Measurements from ENCODE around the gene INPP4A. TPM values are rescaled to one million over a fixed set of nuclear protein-coding genes. Genes with fewer than 3 reads are reported as not detected.
"Not testable (repeated sequence)": the region's sequence is repeated elsewhere in the genome, so short reads cannot be mapped to it uniquely, and the experiment has no call there.

The INPP4A gene
- total RNA-seq, result 52.8 TPM

DNA sequence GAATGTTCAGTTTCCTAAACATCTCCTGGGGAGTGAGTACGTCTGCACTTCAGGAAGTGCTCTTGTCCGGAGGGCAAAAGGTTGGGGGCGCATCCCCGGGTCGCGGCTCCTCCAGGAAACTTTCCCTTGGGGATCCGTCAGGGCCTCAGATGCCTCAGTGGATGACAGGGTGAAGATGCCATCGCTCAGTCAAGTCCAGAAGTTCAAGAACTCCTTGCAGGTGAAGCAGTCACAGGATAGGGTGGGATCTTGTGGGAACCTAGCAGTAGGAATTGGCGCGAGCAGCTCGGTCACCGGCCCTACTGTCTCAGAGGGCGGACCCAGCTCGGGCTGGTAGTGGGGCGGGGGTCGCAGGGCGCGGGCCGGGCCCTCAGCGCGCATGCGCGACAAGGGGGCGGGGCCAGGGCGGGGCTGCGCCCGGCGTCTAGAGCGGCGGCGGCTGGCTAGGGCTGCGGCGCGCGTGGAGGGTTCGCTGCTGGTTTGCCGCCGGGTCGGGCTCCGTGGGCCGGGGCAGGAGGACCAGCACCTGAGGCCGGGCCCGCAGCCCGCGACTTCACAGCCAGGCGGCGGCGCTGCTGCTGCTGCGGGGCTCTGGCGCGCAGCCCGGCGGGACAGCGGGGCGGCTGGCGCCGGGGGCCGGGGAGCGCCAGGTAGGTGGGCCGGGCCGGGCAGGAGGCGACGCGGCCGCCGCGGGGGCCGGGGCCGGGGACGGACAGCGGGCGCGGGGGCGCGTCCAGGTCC is at the start of gene INPP4A:
TSS of gene INPP4A (plus strand) at position 423 of the 741 bp plus-strand sequence. CDS start 75,191 bp downstream, outside the sequence.
- peak; percentile 76 to 85 (median 84) for DNase-seq (ENCODE audit: low read depth in 2 of 3, low spot score in 2 of 3)

DNA sequence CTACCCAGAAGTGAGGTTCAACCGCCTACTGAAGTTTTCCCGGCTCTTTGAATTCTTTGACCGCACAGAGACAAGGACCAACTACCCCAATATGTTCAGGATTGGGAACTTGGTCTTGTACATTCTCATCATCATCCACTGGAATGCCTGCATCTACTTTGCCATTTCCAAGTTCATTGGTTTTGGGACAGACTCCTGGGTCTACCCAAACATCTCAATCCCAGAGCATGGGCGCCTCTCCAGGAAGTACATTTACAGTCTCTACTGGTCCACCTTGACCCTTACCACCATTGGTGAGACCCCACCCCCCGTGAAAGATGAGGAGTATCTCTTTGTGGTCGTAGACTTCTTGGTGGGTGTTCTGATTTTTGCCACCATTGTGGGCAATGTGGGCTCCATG is 48.7 kb upstream of the INPP4A start:
- no peak for DNase-seq (ENCODE audit: low read depth in 2 of 3, low spot score in 2 of 3)

DNA sequence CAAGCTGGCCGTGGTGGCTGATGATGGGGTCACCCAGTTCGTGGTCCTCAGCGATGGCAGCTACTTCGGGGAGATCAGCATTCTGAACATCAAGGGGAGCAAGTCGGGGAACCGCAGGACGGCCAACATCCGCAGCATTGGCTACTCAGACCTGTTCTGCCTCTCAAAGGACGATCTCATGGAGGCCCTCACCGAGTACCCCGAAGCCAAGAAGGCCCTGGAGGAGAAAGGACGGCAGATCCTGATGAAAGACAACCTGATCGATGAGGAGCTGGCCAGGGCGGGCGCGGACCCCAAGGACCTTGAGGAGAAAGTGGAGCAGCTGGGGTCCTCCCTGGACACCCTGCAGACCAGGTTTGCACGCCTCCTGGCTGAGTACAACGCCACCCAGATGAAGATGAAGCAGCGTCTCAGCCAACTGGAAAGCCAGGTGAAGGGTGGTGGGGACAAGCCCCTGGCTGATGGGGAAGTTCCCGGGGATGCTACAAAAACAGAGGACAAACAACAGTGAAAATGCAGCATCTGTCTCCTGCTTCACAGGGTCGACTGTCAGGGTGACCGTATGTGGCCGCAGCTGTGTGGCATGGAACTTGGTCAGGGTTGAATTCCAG is 47.8 kb upstream of the INPP4A start:
- DNase-seq (ENCODE audit: low read depth in 2 of 3, low spot score in 2 of 3), result no peak

DNA sequence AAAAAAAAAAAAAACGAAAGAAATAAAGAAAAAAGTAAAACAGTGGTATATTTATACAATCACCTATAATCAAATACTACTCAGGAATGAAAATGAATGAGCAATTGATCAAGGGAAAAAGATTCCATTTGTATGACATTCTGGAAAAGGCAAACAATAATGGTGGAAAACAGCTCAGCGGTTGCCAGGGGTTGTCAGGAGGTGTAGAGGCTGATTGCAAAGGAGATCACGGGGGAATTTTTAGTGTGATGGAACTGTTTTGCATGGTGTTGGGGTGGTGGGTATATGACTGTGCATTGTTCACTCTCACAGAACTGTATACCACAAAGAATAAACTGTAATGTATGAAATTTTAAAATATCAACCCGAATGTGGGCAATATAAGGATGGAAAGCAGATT is 45.5 kb upstream of the INPP4A start:
- DNase-seq (ENCODE audit: low read depth in 2 of 3, low spot score in 2 of 3), result no peak

DNA sequence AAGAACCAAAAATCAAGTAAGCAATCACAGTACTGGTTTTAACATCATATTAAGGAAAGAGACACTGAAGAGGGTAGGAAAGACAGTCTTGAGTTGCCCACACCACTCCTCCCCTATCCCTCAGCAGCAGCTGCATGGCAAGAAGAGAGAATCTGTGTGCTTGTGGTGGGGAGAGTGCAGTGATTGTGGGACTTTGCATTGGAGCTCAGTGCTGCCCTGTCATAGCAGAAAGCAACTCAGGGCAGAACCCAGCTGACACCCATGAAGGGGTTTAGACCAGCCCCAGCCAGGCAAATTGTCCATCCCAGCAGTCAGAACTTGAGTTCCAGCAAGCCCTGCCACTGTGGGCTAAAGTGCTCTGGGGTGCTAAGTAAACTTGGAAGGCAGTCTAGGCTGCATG is 40.8 kb upstream of the INPP4A start:
- no peak for DNase-seq (ENCODE audit: low read depth in 2 of 3, low spot score in 2 of 3)

DNA sequence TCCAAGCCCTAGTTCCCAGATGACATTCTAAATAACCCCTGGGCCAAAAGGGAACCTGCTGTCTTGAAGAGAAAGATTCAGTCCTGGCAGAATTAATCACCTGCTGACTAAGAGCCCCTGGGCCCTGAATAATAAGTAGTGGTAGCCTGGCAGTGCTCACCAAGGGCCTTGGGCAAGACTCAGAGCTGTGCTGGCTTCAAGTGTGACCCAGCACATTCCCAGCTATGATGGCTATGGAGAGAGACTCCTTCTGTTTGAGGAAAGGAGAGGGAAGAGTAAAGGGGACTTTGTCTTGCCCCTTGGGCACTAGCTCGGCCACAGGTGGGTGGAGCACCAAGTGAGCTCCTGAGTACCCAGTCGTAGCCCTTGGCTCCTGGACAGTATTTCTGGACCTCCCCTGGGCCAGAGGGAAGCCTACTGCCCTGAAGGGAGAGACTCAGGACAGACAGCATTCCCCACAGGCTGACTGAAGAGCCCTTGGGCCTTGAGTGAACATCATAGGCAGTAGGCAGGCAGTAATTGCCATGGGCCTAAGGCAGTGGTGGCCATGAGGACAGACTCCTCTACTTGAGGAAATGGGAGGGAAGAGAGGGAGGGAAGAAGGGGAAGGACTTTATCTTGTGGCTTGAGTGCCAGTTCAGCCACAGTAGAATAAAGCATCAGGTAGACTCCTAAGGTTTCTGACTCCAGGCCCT is 40.0 kb upstream of the INPP4A start:
- no peak for DNase-seq (ENCODE audit: low read depth in 2 of 3, low spot score in 2 of 3)

DNA sequence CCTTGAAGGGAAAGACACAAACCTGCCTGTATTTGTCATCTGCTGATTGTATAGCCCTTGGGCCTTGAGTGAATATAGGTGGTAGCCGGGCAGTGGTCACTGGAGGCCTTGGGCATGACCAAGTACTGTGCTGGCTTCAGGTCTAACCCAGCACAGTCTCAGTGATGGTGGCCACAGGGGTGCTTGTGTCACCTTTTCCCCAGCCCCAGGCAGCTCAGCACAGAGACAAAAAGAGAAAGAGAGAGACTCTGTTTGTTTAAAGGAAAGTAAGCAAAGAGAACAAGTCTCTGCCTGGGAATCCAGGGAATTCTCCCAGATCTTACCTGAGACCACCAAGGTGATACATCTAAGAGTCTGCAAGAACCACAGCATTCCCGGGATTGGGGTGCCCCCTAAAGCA is 39.4 kb upstream of the INPP4A start:
- DNase-seq (ENCODE audit: low read depth in 2 of 3, low spot score in 2 of 3), result no peak

DNA sequence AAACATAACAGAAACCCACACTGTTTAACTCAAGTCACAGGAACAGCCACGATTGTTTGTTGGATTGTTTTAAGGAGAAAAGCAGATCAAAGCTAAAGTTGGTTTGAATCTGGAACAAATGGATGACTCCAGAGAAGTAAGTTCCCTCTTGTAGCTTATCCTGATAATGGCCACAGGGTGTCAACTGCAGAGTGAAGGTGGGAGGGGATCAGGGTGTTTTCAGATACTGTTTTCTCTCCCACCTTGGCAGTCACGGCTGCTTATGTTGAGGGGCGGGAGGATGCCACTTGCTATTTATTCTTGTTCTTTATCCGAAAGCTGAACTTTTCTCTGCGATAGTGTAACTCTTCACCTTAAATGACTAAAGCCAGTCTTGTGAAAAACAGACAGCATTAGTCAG is 36.5 kb upstream of the INPP4A start:
- no peak for DNase-seq (ENCODE audit: low read depth in 2 of 3, low spot score in 2 of 3)

DNA sequence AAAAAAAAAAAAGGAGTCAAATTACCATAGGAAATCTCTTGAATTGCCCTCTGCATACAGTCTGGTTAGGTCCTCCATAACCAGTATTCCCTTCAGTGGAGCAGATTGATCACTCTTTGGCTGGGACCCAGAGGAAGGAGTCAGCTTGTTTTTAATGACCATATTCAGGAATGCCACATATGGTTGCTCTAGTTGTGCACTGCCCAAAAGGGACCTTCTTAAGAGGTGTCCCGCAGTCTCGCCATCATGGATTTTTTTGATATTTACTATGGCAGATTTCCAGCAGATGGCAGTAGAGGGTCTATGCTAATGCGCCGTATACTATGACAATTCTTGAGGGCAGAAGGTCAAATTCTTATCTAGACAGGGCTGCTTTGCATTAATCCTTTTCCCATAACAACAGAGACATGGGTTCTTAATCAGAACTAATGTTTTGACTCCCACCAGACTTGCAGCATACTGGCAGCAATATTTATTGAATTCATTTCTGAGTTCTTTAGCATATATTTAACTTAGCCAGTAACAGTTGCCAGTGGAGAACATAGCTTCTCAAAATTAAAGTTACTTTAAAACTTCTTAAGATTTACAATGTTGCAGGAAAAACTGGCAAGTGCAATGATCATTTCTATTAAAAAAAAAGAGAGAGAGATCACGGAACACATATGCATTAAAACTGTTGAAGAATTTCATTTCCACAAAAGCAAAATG is 31.8 kb upstream of the INPP4A start:
- peak; percentile 66 to 86 (median 72) for DNase-seq (ENCODE audit: low read depth in 2 of 3, low spot score in 2 of 3)

DNA sequence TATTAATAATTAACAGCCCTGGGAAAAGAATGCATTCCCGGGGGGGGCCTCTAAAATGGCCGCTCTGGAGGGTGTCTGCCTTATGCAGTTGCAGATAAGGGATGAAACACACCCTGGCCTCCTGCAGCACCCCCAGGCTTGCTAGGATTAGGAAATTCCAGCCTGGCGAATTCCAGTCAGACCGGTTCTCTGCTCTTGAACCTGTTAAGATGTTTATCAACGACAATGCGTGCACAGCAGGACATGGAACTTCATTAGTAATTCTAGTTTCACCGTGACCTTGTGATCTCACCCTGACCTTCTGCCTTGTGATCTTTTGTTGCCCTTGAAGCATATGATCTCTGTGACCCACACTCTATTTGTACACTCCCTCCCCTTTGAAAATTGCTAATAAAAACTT is 30.4 kb upstream of the INPP4A start:
- DNase-seq (ENCODE audit: low read depth in 2 of 3, low spot score in 2 of 3), result not testable (repeated sequence)

DNA sequence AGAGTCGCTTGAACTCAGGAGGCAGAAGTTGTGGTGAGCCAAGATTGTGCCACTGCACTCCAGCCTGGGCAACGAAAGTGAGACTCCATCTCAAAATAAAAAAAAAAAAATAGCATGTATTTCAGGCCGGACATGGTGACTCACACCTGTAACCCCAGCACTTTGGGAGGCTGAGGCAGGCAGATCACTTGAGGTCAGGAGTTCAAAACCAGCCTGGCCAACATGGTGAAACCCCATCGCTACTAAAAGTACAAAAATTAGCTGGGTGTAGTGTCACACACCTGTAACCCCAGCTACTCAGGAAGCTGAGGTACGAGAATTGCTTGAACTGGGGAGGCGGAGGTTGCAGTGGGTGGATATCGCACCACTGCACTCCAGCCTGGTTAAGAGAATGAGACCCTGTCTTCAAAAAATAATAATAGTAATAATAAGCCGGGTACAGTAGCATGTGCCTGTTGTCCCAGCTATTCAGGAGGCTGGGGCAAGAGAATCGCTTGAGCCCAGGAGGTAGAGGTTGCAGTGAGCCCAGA is 28.9 kb upstream of the INPP4A start:
- DNase-seq (ENCODE audit: low read depth in 2 of 3, low spot score in 2 of 3), result not testable (repeated sequence)

DNA sequence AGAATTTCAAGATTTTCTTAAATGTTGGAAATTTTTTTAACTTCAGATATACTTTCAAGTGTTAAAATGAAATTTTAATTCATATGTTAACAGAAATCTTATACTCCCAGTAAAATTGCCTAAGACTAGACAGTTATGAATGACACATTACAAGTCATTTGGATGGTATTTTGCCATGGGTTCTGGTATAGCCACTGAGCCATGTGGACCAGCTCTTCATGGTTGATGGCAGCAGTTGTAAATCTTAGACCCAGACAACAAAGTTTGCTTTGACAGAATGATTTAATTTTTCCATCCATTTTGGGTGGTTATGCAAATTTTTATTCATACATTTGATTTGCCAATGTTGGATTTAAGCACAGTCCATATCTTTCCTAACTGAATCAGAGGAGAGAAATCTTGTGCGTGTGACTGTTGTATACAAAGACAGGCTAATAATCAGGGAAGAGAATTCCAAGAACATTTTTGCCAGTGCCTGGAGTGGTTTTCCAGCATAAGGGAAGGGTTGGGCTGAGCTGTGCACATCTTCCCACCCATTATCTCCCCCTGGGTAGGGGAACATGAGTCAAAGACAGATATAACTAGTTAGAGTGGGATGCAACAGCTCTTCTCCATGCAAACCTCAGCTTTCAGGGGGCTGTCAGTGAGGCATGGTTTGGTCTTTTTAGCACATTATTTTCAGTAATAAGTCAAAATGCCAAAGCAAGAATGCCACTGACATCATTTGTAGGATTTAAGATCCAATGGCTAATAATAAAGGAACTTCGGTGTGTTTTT is 28.1 kb upstream of the INPP4A start:
- no peak for DNase-seq (ENCODE audit: low read depth in 2 of 3, low spot score in 2 of 3)

DNA sequence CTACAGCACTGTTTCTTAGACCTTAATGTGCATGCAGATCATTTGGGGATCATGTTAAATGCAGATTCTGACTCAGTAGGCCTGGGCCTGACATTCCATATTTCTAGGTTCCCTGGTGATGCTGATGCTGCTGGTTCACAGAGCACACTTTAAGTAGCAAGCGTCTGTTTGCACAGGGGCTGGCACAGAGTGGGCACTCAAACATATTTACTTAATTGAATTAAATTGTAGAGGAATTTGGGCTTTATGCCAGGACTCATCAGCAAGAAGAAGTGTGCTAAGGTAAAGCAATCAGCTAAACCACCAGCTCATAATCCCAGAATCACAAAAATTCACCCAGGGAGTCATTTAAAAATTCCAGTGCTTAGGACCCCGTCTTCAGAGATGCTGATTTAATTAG is 25.1 kb upstream of the INPP4A start:
- no peak for DNase-seq (ENCODE audit: low read depth in 2 of 3, low spot score in 2 of 3)

DNA sequence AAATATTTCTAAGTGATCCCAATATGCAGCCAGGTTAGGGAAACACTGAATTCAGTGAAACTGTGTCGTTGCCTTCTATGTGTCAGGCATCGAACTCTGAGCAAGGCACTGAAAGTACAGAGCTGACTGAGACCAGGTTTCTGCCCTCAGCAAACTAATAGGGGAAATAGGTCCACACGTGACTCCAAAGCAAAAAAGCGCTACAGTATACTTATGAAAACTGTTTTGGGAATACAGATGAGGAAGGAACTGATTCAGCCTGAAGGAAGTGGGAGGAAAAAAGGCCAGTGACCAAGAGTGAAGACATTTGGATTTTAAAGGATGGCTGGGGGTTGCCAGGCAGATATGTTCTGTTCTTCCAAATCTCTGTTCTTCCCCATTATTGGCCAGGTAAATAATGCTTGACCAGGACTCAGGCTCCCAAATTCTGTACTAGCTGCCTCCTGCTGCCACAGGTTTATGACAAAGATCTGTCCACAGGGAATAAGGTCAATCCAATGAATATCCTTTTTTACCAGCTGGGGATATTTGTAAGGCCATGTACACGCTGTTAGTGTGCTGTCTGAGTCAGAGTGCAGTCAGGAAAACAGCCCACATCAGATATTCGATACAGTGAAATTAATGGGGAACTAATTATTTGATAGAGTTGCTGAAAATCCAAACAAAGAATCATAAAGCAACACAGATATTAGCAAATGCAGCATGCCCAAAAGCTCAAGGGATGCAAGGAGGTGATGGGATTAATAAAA is 24.5 kb upstream of the INPP4A start:
- no peak for DNase-seq (ENCODE audit: low read depth in 2 of 3, low spot score in 2 of 3)

DNA sequence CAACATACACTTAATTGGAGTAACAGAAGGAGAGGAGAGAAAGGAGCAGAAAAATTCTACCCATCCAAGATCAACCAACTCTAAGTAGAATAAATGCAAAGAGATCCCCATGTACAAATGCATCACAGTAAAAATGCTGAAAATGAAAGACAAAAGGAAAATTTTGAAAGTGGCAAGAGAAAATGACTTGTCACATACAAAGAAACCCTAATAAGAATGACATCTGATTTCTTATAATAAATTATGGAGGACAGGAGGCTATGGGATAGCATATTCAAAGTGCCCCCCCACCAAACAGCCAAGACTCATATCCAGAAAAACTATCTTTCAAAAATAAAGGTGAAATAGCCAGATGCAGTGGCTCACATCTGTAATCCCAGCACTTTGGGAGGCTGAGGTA is 22.2 kb upstream of the INPP4A start:
- DNase-seq (ENCODE audit: low read depth in 2 of 3, low spot score in 2 of 3), result no peak

DNA sequence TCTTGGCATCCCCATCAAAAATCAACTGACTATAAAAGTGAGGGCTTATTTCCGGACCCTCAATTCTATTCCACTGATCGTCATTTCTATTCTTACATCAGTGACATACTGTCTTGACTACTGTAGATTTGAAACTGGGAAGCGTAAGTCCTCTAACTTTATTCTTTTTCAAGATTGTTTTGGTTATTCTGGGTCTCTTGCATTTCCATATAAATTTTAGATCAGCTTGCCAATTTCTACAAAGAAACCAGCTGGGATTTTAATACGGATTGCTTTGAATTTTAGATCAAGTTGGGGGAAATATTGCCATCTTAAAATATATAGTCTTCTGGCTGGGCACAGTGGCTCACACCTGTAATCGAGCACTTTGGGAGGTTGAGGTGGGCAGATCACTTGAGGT is 17.9 kb upstream of the INPP4A start:
- DNase-seq (ENCODE audit: low read depth in 2 of 3, low spot score in 2 of 3), result no peak

DNA sequence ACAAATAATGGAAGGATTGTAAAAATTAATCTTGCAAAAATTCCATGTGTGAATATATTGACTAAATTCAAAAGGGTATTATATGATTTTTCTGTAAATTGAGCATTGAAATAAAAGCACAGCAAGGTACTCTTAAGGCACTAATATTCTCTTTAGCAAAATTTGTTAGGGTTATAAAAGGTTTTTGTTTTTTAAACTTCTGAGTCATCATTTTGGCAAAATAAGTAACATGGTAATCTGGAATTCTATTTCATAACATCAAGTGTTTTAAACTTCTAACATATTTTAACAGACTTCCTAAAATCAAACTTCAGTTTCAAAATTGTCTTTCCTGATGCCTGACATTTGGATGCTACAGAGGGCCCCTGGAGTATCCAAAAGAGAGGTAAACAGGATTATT is 12.5 kb upstream of the INPP4A start:
- DNase-seq (ENCODE audit: low read depth in 2 of 3, low spot score in 2 of 3), result no peak

DNA sequence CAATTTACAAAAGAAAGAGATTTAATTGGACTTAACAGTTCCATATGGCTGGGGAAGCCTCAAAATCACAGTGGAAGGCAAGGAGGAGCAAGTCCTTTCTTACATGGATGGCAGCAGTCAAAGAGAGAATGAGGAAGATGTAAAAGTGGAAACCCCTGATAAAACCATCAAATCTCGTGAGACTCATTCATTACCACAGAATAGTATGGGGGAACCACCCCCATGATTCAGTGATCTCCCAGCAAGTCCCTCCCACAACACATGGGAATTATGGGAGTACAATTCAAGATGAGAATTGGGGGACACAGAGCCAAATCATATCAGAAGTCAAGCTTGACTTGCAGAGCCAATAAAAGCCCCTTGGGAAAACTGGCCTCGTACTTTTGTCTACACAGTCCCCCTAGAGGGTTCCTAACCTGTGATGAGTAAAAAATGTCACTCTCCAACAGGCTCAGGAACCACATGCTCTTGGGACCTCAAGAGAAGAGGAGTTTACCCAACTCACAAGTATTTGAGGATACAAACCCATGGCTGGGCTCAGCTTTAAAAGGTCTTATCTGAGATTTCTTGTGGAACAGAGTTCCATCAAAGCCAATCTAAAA is 11.2 kb upstream of the INPP4A start:
- no peak for DNase-seq (ENCODE audit: low read depth in 2 of 3, low spot score in 2 of 3)

DNA sequence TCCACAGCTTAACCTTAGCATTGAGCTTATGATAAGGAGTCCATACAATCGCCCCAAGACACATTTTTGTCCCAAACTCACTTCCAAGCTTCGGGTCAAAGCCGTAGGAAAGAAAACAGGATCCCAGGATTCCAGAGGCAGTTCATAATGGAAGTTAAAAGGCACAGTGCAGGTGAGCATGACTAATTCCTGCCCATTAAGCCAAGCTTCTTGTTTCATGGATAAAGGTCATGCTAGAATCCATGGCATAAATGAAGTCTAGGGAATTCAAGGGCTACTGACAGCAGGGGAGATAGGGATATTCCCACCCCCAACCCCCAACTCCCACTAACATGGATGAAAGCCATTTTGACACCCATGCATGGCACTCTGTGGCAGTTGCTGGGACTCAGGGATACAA is 10.2 kb upstream of the INPP4A start:
- no peak for DNase-seq (ENCODE audit: low read depth in 2 of 3, low spot score in 2 of 3)
